ENCODE results near the gene ZNF445.

- no peak for TF ChIP-seq CTCF (IDR thresholded peaks at IDR 0.05; ENCODE audit: low read length)
- no peak for TF ChIP-seq EZH2 (IDR thresholded peaks at IDR 0.05; ENCODE audit: borderline replicate concordance, low read length)
Observed at GRCh38 chr3:44522494-44522933, 45.0 kb upstream of the ZNF445 start.

Data from OCI-LY1 (cell line).